Upper lobe of left lung (tissue), 4 donors: ENCODE measurements around the gene MAMLD1.

Experiments
- EP300 ChIP-seq, 4 donors: sonication (generic); formaldehyde crosslinking; IDR thresholded peaks; one replicate each; pipeline ENCODE4 v1.5.1; 2017; ENCODE audit warnings: antibody characterized with exemption in 4 of 4, control low read depth in 2 of 4
- POLR2A ChIP-seq, 4 donors: fragments of 450-650 bp; IDR thresholded peaks; one replicate each; pipeline ENCODE4 v1.5.1; 2016 to 2017; ENCODE audit warnings: antibody characterized with exemption in 4 of 4, mild to moderate bottlenecking in 2 of 4
- POLR2AphosphoS5 ChIP-seq, 2 donors: sonication (generic); formaldehyde crosslinking; IDR thresholded peaks; one replicate each; pipeline ENCODE4 v1.5.1; 2017; ENCODE audit warnings: antibody characterized with exemption in 2 of 2
- TF ChIP-seq, protein P1 (sequence below), 6 experiments: fragments of 450-650 bp in 4 of 6; fragments of 200-600 bp in 2 of 6; sonication (generic) in 2 of 6; IDR thresholded peaks; one replicate each; pipeline ENCODE4 v1.5.1; 2016 to 2019; ENCODE audit warnings: antibody characterized with exemption in 6 of 6

- TF ChIP-seq, protein P1, sequence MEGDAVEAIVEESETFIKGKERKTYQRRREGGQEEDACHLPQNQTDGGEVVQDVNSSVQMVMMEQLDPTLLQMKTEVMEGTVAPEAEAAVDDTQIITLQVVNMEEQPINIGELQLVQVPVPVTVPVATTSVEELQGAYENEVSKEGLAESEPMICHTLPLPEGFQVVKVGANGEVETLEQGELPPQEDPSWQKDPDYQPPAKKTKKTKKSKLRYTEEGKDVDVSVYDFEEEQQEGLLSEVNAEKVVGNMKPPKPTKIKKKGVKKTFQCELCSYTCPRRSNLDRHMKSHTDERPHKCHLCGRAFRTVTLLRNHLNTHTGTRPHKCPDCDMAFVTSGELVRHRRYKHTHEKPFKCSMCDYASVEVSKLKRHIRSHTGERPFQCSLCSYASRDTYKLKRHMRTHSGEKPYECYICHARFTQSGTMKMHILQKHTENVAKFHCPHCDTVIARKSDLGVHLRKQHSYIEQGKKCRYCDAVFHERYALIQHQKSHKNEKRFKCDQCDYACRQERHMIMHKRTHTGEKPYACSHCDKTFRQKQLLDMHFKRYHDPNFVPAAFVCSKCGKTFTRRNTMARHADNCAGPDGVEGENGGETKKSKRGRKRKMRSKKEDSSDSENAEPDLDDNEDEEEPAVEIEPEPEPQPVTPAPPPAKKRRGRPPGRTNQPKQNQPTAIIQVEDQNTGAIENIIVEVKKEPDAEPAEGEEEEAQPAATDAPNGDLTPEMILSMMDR (IDR thresholded peaks at IDR 0.05) = no peak
- TF ChIP-seq POLR2A (IDR thresholded peaks at IDR 0.05) (no peak), POLR2AphosphoS5 (IDR thresholded peaks at IDR 0.05) (no peak), EP300 (IDR thresholded peaks at IDR 0.05) (no peak)
These were observed 9.2 kb downstream of the MAMLD1 start for GRCh38 chrX:150372280-150372679.
